ENCODE results near the gene GBGT1.

GBGT1 gene

GRCh38 chr9:133113949-133114885 lies 49.5 kb downstream of the GBGT1 start:
- TF ChIP-seq POLR2AphosphoS5 (IDR thresholded peaks at IDR 0.05; ENCODE audit: low read depth, low read length) = no peak
- TF ChIP-seq FOXP2 (optimal IDR thresholded peaks at IDR 0.05; ENCODE audit: borderline replicate concordance, extremely low read depth, extremely low read length, insufficient read depth) = no peak
- TF ChIP-seq TAF1 (IDR thresholded peaks at IDR 0.05; ENCODE audit: borderline replicate concordance, insufficient read depth, low read length) = no peak
- no peak for TF ChIP-seq SIN3A (IDR thresholded peaks at IDR 0.05; ENCODE audit: borderline replicate concordance, insufficient read depth, low read length)
- TF ChIP-seq, protein P1, sequence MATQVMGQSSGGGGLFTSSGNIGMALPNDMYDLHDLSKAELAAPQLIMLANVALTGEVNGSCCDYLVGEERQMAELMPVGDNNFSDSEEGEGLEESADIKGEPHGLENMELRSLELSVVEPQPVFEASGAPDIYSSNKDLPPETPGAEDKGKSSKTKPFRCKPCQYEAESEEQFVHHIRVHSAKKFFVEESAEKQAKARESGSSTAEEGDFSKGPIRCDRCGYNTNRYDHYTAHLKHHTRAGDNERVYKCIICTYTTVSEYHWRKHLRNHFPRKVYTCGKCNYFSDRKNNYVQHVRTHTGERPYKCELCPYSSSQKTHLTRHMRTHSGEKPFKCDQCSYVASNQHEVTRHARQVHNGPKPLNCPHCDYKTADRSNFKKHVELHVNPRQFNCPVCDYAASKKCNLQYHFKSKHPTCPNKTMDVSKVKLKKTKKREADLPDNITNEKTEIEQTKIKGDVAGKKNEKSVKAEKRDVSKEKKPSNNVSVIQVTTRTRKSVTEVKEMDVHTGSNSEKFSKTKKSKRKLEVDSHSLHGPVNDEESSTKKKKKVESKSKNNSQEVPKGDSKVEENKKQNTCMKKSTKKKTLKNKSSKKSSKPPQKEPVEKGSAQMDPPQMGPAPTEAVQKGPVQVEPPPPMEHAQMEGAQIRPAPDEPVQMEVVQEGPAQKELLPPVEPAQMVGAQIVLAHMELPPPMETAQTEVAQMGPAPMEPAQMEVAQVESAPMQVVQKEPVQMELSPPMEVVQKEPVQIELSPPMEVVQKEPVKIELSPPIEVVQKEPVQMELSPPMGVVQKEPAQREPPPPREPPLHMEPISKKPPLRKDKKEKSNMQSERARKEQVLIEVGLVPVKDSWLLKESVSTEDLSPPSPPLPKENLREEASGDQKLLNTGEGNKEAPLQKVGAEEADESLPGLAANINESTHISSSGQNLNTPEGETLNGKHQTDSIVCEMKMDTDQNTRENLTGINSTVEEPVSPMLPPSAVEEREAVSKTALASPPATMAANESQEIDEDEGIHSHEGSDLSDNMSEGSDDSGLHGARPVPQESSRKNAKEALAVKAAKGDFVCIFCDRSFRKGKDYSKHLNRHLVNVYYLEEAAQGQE (IDR thresholded peaks at IDR 0.05; ENCODE audit: insufficient read depth in 1 of 2, low read depth in 2 of 2, low read length in 2 of 2) = no peak

DNA sequence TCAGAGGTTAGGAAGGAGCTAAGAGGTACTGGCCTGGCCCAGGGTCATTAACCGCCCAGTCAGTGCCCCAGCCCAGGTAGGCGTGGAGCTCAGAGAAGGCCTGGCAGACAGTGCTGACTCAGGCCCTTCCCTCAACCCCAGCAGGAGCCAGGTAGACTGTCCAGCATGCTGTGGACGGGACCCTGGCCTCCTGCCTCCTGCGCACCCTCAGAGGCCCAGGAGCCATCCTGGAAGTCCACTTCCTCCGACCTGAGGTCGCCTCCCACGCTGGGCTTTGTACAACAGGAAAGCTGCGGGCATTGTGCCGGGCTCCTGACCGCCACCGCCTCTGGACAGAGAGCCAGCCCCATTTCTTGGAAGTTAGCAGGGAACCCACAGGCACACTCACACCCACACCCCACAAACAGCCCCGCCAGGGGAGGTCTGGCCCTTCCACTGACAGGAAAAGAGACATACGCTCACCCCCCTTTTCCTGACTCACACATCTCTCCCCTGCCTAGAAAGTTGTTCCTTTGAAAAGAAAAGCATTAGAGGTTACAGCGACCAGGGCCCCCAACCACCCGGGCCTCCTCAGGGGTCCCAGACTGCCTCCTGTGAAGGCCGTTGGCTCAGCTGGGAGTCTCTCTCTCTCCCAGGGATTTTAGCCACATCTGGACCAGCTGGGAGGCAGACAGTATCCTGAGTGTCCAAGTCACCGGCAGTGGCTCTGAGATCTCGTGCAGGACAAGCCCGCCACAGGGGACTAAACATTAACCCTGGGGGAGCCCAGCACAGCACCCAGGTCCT lies 50.4 kb downstream of the GBGT1 start:
- TF ChIP-seq FOXP2 (optimal IDR thresholded peaks at IDR 0.05; ENCODE audit: borderline replicate concordance, extremely low read depth, extremely low read length, insufficient read depth) (no peak), POLR2AphosphoS5 (IDR thresholded peaks at IDR 0.05; ENCODE audit: low read depth, low read length) (no peak), SIN3A (IDR thresholded peaks at IDR 0.05; ENCODE audit: borderline replicate concordance, insufficient read depth, low read length) (no peak), TAF1 (IDR thresholded peaks at IDR 0.05; ENCODE audit: borderline replicate concordance, insufficient read depth, low read length) (no peak)
- TF ChIP-seq, protein P1 (IDR thresholded peaks at IDR 0.05; ENCODE audit: insufficient read depth in 1 of 2, low read depth in 2 of 2, low read length in 2 of 2) = no peak

GRCh38 chr9:133112663-133113026 lies 51.1 kb downstream of the GBGT1 start:
- no peak for TF ChIP-seq SIN3A (IDR thresholded peaks at IDR 0.05; ENCODE audit: borderline replicate concordance, insufficient read depth, low read length)

GRCh38 chr9:133111808-133112662 lies 51.7 kb downstream of the GBGT1 start:
- no peak for TF ChIP-seq POLR2AphosphoS5 (IDR thresholded peaks at IDR 0.05; ENCODE audit: low read depth, low read length)
- no peak for TF ChIP-seq FOXP2 (optimal IDR thresholded peaks at IDR 0.05; ENCODE audit: borderline replicate concordance, extremely low read depth, extremely low read length, insufficient read depth)
- TF ChIP-seq, protein P1 (IDR thresholded peaks at IDR 0.05; ENCODE audit: insufficient read depth in 1 of 2, low read depth in 2 of 2, low read length in 2 of 2) = no peak
- no peak for TF ChIP-seq SIN3A (IDR thresholded peaks at IDR 0.05; ENCODE audit: borderline replicate concordance, insufficient read depth, low read length)
- no peak for TF ChIP-seq TAF1 (IDR thresholded peaks at IDR 0.05; ENCODE audit: borderline replicate concordance, insufficient read depth, low read length)
